A549 (cell line): ENCODE results near the gene SARS1.

Experiments used
- CEBPB ChIP-seq, 2 experiments: fragments of >200 bp in 1 of 2; sonication (Bioruptor Twin) in 1 of 2; formaldehyde crosslinking in 1 of 2; IDR thresholded peaks; 2 replicates each; pipeline ENCODE4 v1.6.1; 2012 to 2016
- MAFK ChIP-seq: fragments of 450-650 bp; IDR thresholded peaks from 2 replicates; pipeline ENCODE4 v1.6.1; 2014; ENCODE audit not compliant: partially characterized antibody
- POLR2A ChIP-seq: IDR thresholded peaks from 2 replicates; pipeline ENCODE4 v1.6.1; 2012; ENCODE audit warnings: mild to moderate bottlenecking, low read length
- POLR2AphosphoS2 ChIP-seq: conservative IDR thresholded peaks from 2 replicates; pipeline ENCODE4 v1.6.1; 2012; ENCODE audit warnings: low read length, improper control_type of control experiment, inconsistent platforms
- RARB ChIP-seq: fragments of 250-450 bp; sonication (Bioruptor Pico); IDR thresholded peaks from 2 replicates; pipeline ENCODE4 v1.8.0; 2021; ENCODE audit warnings: mild to moderate bottlenecking, moderate library complexity
- TF ChIP-seq, protein P1 (sequence below): fragments of >200 bp; sonication (Bioruptor Twin); formaldehyde crosslinking; IDR thresholded peaks from 3 replicates; pipeline ENCODE4 v1.5.1; 2016
- TF ChIP-seq, protein P2 (sequence below): IDR thresholded peaks from 2 replicates; pipeline ENCODE4 v1.6.1; 2012
- TF ChIP-seq, protein P3 (sequence below): fragments of 200-600 bp; sonication (generic); IDR thresholded peaks from 2 replicates; pipeline ENCODE4 v1.6.1; 2016; ENCODE audit warnings: antibody characterized with exemption, mild to moderate bottlenecking, moderate library complexity

DNA sequence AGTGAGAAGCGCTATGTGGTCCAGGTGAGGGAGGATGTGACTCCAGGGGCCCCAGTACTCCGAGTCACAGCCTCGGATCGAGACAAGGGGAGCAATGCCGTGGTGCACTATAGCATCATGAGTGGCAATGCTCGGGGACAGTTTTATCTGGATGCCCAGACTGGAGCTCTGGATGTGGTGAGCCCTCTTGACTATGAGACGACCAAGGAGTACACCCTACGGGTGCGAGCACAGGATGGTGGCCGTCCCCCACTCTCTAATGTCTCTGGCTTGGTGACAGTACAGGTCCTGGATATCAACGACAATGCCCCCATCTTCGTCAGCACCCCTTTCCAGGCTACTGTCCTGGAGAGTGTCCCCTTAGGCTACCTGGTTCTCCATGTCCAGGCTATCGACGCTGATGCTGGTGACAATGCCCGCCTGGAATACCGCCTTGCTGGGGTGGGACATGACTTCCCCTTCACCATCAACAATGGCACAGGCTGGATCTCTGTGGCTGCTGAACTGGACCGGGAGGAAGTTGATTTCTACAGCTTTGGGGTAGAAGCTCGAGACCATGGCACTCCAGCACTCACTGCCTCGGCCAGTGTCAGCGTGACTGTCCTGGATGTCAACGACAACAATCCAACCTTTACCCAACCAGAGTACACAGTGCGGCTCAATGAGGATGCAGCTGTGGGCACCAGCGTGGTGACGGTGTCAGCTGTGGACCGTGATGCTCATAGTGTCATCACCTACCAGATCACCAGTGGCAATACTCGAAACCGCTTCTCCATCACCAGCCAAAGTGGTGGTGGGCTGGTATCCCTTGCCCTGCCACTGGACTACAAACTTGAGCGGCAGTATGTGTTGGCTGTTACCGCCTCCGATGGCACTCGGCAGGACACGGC, 37.8 kb downstream of the SARS1 start:
- TF ChIP-seq POLR2AphosphoS2, result no peak
- no peak for TF ChIP-seq POLR2A
- TF ChIP-seq, protein P1, sequence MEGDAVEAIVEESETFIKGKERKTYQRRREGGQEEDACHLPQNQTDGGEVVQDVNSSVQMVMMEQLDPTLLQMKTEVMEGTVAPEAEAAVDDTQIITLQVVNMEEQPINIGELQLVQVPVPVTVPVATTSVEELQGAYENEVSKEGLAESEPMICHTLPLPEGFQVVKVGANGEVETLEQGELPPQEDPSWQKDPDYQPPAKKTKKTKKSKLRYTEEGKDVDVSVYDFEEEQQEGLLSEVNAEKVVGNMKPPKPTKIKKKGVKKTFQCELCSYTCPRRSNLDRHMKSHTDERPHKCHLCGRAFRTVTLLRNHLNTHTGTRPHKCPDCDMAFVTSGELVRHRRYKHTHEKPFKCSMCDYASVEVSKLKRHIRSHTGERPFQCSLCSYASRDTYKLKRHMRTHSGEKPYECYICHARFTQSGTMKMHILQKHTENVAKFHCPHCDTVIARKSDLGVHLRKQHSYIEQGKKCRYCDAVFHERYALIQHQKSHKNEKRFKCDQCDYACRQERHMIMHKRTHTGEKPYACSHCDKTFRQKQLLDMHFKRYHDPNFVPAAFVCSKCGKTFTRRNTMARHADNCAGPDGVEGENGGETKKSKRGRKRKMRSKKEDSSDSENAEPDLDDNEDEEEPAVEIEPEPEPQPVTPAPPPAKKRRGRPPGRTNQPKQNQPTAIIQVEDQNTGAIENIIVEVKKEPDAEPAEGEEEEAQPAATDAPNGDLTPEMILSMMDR, result no peak
- TF ChIP-seq, protein P2, sequence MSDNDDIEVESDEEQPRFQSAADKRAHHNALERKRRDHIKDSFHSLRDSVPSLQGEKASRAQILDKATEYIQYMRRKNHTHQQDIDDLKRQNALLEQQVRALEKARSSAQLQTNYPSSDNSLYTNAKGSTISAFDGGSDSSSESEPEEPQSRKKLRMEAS, result no peak
- no peak for TF ChIP-seq RARB (CRISPR knock-in tag)
- TF ChIP-seq, protein P3, sequence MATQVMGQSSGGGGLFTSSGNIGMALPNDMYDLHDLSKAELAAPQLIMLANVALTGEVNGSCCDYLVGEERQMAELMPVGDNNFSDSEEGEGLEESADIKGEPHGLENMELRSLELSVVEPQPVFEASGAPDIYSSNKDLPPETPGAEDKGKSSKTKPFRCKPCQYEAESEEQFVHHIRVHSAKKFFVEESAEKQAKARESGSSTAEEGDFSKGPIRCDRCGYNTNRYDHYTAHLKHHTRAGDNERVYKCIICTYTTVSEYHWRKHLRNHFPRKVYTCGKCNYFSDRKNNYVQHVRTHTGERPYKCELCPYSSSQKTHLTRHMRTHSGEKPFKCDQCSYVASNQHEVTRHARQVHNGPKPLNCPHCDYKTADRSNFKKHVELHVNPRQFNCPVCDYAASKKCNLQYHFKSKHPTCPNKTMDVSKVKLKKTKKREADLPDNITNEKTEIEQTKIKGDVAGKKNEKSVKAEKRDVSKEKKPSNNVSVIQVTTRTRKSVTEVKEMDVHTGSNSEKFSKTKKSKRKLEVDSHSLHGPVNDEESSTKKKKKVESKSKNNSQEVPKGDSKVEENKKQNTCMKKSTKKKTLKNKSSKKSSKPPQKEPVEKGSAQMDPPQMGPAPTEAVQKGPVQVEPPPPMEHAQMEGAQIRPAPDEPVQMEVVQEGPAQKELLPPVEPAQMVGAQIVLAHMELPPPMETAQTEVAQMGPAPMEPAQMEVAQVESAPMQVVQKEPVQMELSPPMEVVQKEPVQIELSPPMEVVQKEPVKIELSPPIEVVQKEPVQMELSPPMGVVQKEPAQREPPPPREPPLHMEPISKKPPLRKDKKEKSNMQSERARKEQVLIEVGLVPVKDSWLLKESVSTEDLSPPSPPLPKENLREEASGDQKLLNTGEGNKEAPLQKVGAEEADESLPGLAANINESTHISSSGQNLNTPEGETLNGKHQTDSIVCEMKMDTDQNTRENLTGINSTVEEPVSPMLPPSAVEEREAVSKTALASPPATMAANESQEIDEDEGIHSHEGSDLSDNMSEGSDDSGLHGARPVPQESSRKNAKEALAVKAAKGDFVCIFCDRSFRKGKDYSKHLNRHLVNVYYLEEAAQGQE, result no peak
- no peak for TF ChIP-seq CEBPB (IDR thresholded peaks at IDR 0.05)
- no peak for TF ChIP-seq MAFK
